ENCODE measurements around the gene NOXO1. TPM values are rescaled to one million over a fixed set of nuclear protein-coding genes. Genes with fewer than 3 reads are reported as not detected.
A peak's percentile ranks its signal among the peaks of the same experiment; 100 is the strongest.

Gene NOXO1
- total RNA-seq, 4 donors from 2014 or later: not detected

DNA sequence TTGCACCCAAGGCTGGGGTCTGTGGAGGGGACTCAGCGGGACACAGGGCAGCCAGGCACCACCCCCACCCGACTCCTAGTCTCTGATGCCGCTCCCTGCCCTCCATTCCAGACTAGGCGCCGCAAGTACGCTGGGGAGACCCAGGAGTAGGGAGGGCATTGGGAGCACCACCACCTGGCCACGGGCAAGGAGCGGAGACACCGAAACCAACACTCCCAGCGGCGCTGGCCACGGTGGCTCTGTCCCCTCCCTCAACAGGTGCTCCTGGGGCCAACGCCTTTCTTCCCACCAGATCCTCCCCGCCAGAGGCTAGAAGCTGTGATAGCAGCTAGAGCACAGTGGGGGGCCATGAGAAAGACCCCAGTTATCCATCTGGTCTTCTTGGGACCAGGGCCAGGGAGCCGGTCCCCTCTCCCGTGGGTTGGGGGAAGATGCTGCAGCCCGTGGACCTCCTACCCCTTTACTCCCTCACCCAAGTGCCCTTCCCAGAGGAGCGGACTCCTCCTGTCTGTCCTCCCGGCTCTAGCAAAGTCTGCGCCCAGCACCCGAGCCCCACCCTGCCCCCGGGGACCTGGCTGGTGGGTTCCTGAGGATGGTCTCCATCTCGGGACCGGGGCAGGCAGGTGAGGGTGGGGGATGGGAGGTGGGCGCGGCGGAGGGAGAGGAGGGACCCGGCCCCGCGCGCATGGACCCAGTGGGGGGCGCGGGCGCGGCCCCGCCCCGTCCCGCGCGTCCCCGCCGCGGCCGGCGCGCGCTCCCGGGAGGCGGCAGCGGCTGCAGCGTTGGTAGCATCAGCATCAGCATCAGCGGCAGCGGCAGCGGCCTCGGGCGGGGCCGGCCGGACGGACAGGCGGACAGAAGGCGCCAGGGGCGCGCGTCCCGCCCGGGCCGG is 8.2 kb upstream of the NOXO1 start, which contains the start of gene SYNGR3:
Gene SYNGR3, plus strand, starts transcription at position 762 of the 892 bp plus-strand sequence. CDS start 133 bp downstream, outside the sequence.
- H3K4me1 ChIP-seq: peaks cover 24 to 45% of the 10 kb centered on the region in 2 donors
- DNase-seq: no peak
- H3K27me3 ChIP-seq: peaks cover 14% of the 10 kb centered on the region
- no peak within 1 kb of the TSS for H3K4me3 ChIP-seq (replicated peaks in 1 of 3)
- intact Hi-C loops (cut with DNase I): no loop called here
- 8 to 19% methylated on average over 14 to 19 of the region's 67 CpGs for WGBS, 2 donors
- H3K9me3 ChIP-seq: no peaks in the 10 kb centered on the region
- H3K27ac ChIP-seq: no peak within 1 kb of the TSS
- peaks cover 10 to 13% of the 10 kb centered on the region in 2 donors for H3K36me3 ChIP-seq
- no peak for TF ChIP-seq POLR2A (IDR thresholded peaks at IDR 0.05)
- TF ChIP-seq, protein P1, sequence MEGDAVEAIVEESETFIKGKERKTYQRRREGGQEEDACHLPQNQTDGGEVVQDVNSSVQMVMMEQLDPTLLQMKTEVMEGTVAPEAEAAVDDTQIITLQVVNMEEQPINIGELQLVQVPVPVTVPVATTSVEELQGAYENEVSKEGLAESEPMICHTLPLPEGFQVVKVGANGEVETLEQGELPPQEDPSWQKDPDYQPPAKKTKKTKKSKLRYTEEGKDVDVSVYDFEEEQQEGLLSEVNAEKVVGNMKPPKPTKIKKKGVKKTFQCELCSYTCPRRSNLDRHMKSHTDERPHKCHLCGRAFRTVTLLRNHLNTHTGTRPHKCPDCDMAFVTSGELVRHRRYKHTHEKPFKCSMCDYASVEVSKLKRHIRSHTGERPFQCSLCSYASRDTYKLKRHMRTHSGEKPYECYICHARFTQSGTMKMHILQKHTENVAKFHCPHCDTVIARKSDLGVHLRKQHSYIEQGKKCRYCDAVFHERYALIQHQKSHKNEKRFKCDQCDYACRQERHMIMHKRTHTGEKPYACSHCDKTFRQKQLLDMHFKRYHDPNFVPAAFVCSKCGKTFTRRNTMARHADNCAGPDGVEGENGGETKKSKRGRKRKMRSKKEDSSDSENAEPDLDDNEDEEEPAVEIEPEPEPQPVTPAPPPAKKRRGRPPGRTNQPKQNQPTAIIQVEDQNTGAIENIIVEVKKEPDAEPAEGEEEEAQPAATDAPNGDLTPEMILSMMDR (IDR thresholded peaks at IDR 0.05): no peak

DNA sequence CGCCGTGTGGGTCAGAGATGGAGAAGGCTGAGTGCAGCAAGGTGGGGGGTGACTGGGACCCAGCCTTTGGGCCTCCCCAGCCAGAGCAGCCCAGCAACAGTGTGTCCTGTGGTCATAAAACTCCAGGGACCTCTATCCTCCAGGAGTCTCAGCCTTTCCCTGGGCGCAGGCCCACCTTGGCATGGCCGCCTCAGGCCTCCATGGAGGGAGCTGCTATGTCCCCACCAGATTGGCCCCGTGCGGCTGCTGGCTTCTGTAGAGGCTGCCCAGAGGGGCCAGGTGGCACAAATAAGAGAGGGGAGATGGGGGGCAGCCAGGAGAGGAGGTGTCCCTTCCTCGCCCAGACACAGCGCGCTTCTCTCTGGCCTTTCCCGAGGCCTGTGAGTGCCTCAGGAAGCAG is 5.9 kb upstream of the NOXO1 start:
- no peak overlapping the region for H3K4me3 ChIP-seq (replicated peaks in 1 of 3)
- no peak overlapping the region for H3K27ac ChIP-seq
- intact Hi-C loops (cut with DNase I): no loop called here
- WGBS, 2 donors: 83 to 88% methylated on average over 8 to 10 of the region's 10 CpGs
- peaks cover 14% of the 10 kb centered on the region for H3K27me3 ChIP-seq
- H3K36me3 ChIP-seq: peaks cover 10 to 13% of the 10 kb centered on the region in 2 donors
- TF ChIP-seq, protein P1 (IDR thresholded peaks at IDR 0.05): no peak
- no peak for TF ChIP-seq POLR2A (IDR thresholded peaks at IDR 0.05)
- peaks cover 20 to 40% of the 10 kb centered on the region in 2 donors for H3K4me1 ChIP-seq
- DNase-seq: no peak
- H3K9me3 ChIP-seq: no peaks in the 10 kb centered on the region

DNA sequence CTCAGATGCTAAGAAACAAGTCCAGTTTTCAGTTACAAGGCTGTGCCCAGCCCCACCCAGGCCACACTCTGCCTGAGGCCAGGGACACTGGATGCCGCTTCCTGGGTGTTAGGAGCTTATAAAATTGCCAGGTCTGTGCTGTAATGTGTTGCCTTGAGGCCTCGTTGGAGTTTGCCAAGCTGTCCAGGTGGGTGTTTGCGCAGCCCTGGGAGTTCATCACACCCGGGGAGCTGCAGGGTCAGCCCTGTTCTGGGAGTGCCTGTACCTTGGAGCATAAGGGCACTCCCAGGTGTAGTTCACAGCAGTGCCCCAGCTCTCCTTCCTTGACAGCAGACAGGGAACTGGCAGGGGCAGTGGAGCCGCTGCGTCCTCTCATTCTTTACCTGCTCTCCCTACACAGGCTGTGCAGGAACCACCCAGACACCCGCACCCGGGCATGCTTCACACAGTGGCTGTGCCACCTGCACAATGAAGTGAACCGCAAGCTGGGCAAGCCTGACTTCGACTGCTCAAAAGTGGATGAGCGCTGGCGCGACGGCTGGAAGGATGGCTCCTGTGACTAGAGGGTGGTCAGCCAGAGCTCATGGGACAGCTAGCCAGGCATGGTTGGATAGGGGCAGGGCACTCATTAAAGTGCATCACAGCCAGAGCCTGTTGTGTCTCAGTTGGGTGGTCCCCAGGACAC is 4.3 kb upstream of the NOXO1 start:
- Histone ChIP-seq H3K36me3 (peaks cover 10 to 13% of the 10 kb centered on the region in 2 donors), H3K9me3 (no peaks in the 10 kb centered on the region), H3K4me3 (replicated peaks in 1 of 3) (no peak overlapping the region), H3K27ac (no peak overlapping the region), H3K27me3 (peaks cover 5% of the 10 kb centered on the region), H3K4me1 (peaks cover 10 to 25% of the 10 kb centered on the region in 2 donors)
- WGBS, 2 donors: 98% methylated on average over 9 of the region's 14 CpGs
- DNase-seq: no peak
- intact Hi-C loops (cut with DNase I): no loop called here
- no peak for TF ChIP-seq POLR2A (IDR thresholded peaks at IDR 0.05)
- TF ChIP-seq, protein P1 (IDR thresholded peaks at IDR 0.05): no peak

DNA sequence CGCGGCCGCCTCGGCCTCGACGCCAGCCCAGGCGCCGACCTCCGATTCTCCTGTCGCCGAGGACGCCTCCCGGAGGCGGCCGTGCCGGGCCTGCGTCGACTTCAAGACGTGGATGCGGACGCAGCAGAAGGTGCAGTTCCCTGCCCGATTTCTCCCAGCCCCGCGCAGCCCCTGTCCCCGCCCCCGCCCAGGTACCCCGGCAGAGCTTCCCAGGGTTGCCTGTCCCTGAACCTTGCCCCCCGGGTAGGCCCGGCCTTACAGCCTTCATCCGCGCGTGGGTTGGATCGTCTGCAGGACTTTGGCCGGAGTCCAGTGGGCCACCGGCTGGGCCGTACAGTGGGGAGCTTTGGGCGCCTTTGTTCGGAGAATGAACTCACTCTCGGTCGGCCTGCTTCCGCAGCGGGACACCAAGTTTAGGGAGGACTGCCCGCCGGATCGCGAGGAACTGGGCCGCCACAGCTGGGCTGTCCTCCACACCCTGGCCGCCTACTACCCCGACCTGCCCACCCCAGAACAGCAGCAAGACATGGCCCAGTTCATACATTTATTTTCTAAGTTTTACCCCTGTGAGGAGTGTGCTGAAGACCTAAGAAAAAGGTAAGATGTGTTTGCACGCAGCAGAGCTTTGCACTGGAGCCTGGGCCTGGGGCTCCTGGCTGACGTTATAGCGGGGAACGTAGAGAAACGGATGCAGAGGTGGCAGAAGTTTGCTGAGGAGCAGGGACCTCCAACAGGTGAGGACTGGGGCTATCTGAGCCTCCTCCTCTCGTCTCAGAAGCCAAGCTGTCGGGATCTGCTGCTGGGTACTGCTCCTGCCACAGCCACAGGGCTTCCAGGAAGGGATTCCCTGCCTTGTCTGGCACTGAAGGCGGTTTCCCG is 3.3 kb upstream of the NOXO1 start:
- no peak for TF ChIP-seq POLR2A (IDR thresholded peaks at IDR 0.05)
- TF ChIP-seq, protein P1 (IDR thresholded peaks at IDR 0.05): no peak
- Histone ChIP-seq H3K27ac (peak overlapping the region in 2 of 3 donors; percentile 57 to 62), H3K4me1 (peaks cover 5 to 19% of the 10 kb centered on the region in 2 donors), H3K27me3 (no peaks in the 10 kb centered on the region), H3K36me3 (peaks cover 10 to 13% of the 10 kb centered on the region in 2 donors), H3K9me3 (no peaks in the 10 kb centered on the region), H3K4me3 (replicated peaks in 1 of 3) (peak overlapping the region; percentile 46 to 85 (median 51))
- WGBS, 2 donors: 20 to 28% methylated on average over 26 to 34 of the region's 58 CpGs
- intact Hi-C loops (cut with DNase I): no loop called here
- DNase-seq: peak in 1 of 2 donors; percentile 36

Data from thyroid gland (tissue), 4 donors.